Naive thymus-derived CD8-positive, alpha-beta T cell (primary cell): Measurements from ENCODE around the gene TFEB. TPM values are rescaled to one million over a fixed set of nuclear protein-coding genes. Genes with fewer than 3 reads are reported as not detected.
A peak's percentile ranks its signal among the peaks of the same experiment; 100 is the strongest.

Experiments used
- ATAC-seq, 2 donors: fragments of 150-1000 bp; cut with Tn5 transposase in 1 of 2; sonication (Bioruptor Pico), chemical (Tn5 transposase) in 1 of 2; 1 replicate in 1 of 2; 2 replicates in 1 of 2; pipeline ENCODE4 v1.10.0; 2021; ENCODE audit warnings: mild to moderate bottlenecking in 2 of 2, moderate library complexity in 2 of 2
- POLR2A ChIA-PET: fragments of 350-600 bp; sonication (Branson Sonifier 250); formaldehyde crosslinking; loops from one replicate; lab custom pipeline; 2021; ENCODE audit warnings: antibody characterized with exemption; lab: Charles Lee
- DNase-seq, 10 donors: peaks; one replicate each; pipeline versions ENCODE4 v3.0.0 to v3.0.0-alpha.2; 2020 to 2022
- H3K27ac Mint-ChIP-seq, 10 donors: one replicate each; pipeline ENCODE4 v1.8.0; 2020 to 2022; ENCODE audit warnings: mild to moderate bottlenecking in 10 of 10, mixed read lengths in 10 of 10, moderate library complexity in 4 of 10, inconsistent platforms in 1 of 10
- H3K27me3 Mint-ChIP-seq, 5 donors: one replicate each; pipeline ENCODE4 v1.8.0; 2021 to 2022; ENCODE audit warnings: mixed read lengths in 5 of 5
- H3K36me3 Mint-ChIP-seq, 3 donors: one replicate each; pipeline ENCODE4 v1.8.0; 2020 to 2022; ENCODE audit warnings: mixed read lengths in 3 of 3, mild to moderate bottlenecking in 2 of 3, inconsistent platforms in 1 of 3
- H3K4me1 Mint-ChIP-seq, 4 donors: one replicate each; pipeline ENCODE4 v1.8.0; 2021 to 2022; ENCODE audit warnings: mixed read lengths in 4 of 4
- H3K4me3 Mint-ChIP-seq, 10 donors: one replicate each; pipeline ENCODE4 v1.8.0; 2020 to 2022; ENCODE audit warnings: mild to moderate bottlenecking in 10 of 10, mixed read lengths in 10 of 10, moderate library complexity in 6 of 10, inconsistent platforms in 1 of 10
- H3K9me3 Mint-ChIP-seq, 9 donors: one replicate each; pipeline ENCODE4 v1.8.0; 2020 to 2022; ENCODE audit warnings: mixed read lengths in 9 of 9, mild to moderate bottlenecking in 3 of 9, inconsistent platforms in 1 of 9, moderate library complexity in 1 of 9
- polyA plus RNA-seq, 3 donors: library from polyadenylated mRNA; unstranded; fragments of 300-500 nt; fragmentation: Illumina TruSeq; gene quantifications; one replicate each; pipeline ENCODE4 v1.2.3, GENCODE V29; 2021
- total RNA-seq, 8 experiments: library from RNA in 2 of 8; stranded (reverse) in 2 of 8; gene quantifications; one replicate each; pipeline ENCODE4 v1.2.3 and lab custom pipeline; 2021 to 2026

TFEB gene
- 10 to 100 TPM in 1 of 2 experiments, 1 to 10 TPM in 1; 9.2 to 10.8 TPM for total RNA-seq
- polyA plus RNA-seq, result 1 to 10 TPM; 2.6 to 9.4 (median 6.1) TPM
- total RNA-seq (lab: John Stamatoyannopoulos, UW), result 5.7 to 24.6 (median 10.4) reads per million in 6 experiments

DNA sequence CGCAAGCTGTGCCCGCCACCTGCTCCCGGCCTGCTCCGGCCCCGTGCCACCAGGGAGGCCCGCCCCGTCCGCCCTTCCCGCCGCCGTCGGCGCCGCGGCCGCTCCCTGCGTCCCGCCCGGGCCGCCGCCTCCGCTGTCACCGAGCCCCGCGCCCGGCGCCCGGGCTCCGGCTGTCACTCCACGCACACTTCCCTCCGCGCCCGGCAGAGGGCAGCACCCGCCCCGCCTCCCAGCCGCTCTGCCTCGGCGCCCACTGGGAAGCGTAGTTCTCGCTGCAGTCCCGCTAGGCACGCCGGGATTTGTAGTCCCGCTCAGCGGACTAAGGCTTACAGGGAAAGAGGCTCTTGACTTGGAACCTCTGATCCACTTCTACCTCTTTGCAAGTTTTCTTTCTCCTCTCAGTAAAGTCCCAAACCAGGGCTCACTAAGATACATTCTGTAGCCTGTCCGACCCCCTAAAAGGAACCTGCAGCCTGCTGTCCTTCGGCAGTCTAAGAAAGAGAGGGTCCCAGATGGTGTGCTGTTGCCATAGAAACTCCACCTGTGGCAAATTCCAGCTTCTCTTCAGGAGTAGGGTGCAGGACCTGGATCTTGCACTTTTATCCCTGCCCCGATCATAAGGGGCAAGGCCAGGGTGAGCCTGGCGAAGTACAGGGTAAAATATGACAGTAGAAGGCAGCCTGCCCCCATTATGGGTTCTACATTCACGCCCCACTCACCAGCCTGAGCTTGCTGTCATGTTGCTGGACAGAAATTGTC is at the start of gene TFEB:
TFEB (minus strand) TSS at position 182 of the 759 bp plus-strand sequence. CDS start 44,395 bp downstream, outside the sequence.
- H3K27me3 Mint-ChIP-seq, result no peaks in the 10 kb centered on the region
- POLR2A ChIA-PET, result interaction anchor here (1.2 to 3.2 kb wide), 4 partner anchors 11 to 1010 kb away, joined by 4 to 26 read pairs (median 4); partner anchors contain the start of genes TAF8, TBCC and TOMM6
- peaks cover 8 to 36% (median 34%) of the 10 kb centered on the region in 4 donors for H3K4me1 Mint-ChIP-seq
- peak within 1 kb of the TSS in 8 of 10 donors; percentile 15 to 90 (median 74) for H3K27ac Mint-ChIP-seq
- DNase-seq (peak; percentile 85 to 96 (median 93)), ATAC-seq (peak; percentile 66 to 67)
- no peaks in the 10 kb centered on the region for H3K36me3 Mint-ChIP-seq
- H3K9me3 Mint-ChIP-seq, result no peaks in the 10 kb centered on the region
- H3K4me3 Mint-ChIP-seq, result peak within 1 kb of the TSS; percentile 33 to 92 (median 80)

GRCh38 chr6:41784581-41785171 is 49.3 kb upstream of the TFEB start:
- peaks cover 0 to 11% (median 0%) of the 10 kb centered on the region in 5 donors for H3K27me3 Mint-ChIP-seq
- peak overlapping the region in 8 of 10 donors; percentile 26 to 93 (median 58) for H3K4me3 Mint-ChIP-seq
- H3K9me3 Mint-ChIP-seq, result no peaks in the 10 kb centered on the region
- DNase-seq (no peak), ATAC-seq (no peak)
- POLR2A ChIA-PET, result interaction anchor here (1.0 to 4.5 kb wide), 7 partner anchors 13 to 263 kb away, joined by 3 to 102 read pairs (median 4); partner anchors contain the start of genes BYSL, MED20 and TAF8
- peaks cover 0 to 8% (median 0%) of the 10 kb centered on the region in 3 donors for H3K36me3 Mint-ChIP-seq
- peaks cover 3 to 30% (median 24%) of the 10 kb centered on the region in 4 donors for H3K4me1 Mint-ChIP-seq
- H3K27ac Mint-ChIP-seq, result no peak overlapping the region

- no peak for DNase-seq
- H3K36me3 Mint-ChIP-seq, result peaks cover 0 to 2% (median 0%) of the 10 kb centered on the region in 3 donors
- H3K27me3 Mint-ChIP-seq, result peaks cover 0 to 11% (median 0%) of the 10 kb centered on the region in 5 donors
- H3K27ac Mint-ChIP-seq, result peak overlapping the region in 1 of 10 donors; percentile 16
- ATAC-seq, result no peak
- POLR2A ChIA-PET, result interaction anchor here (0.5 to 1.1 kb wide), 3 partner anchors 83 to 260 kb away, joined by 3 to 6 read pairs (median 3); no protein-coding TSS in a partner anchor
- H3K4me3 Mint-ChIP-seq, result peak overlapping the region in 2 of 10 donors; percentile 4 to 28
- peaks cover 8 to 32% (median 26%) of the 10 kb centered on the region in 4 donors for H3K4me1 Mint-ChIP-seq
- no peaks in the 10 kb centered on the region for H3K9me3 Mint-ChIP-seq
Observed at GRCh38 chr6:41783106-41783780, 47.8 kb upstream of the TFEB start.

DNA sequence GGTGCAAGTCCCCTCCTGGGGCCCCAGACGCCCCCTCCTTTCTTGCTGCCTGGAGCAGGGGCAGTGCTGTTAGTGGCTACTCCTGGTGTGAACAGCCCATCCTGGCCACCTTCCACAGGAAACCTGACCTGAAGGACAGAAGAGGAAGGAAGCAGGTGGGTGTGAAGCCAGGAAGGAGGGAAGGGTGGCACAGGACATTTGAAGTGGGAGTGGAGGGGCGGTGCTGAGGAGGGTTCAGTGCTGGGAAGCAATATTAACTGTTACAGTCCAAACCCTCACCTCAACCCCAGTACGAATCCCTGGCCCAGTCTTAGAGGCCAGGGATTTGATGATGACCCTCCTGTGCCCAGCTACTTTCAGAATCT is 45.9 kb upstream of the TFEB start:
- peak overlapping the region in 1 of 10 donors; percentile 80 for H3K27ac Mint-ChIP-seq
- POLR2A ChIA-PET, result interaction anchor here (0.6 to 1.5 kb wide), 6 partner anchors 8 to 421 kb away, joined by 3 read pairs; no protein-coding TSS in a partner anchor
- peaks cover 8 to 32% (median 27%) of the 10 kb centered on the region in 4 donors for H3K4me1 Mint-ChIP-seq
- peak overlapping the region; percentile 36 to 91 (median 72) for H3K4me3 Mint-ChIP-seq
- ATAC-seq, result no peak
- no peak for DNase-seq
- no peaks in the 10 kb centered on the region for H3K9me3 Mint-ChIP-seq
- H3K36me3 Mint-ChIP-seq, result peaks cover 0 to 14% (median 0%) of the 10 kb centered on the region in 3 donors
- peaks cover 0 to 11% (median 0%) of the 10 kb centered on the region in 5 donors for H3K27me3 Mint-ChIP-seq

- Mint-ChIP-seq H3K36me3 (peaks cover 0 to 14% (median 0%) of the 10 kb centered on the region in 3 donors), H3K27me3 (peaks cover 0 to 11% (median 0%) of the 10 kb centered on the region in 5 donors), H3K27ac (peak within 1 kb of the TSS in 7 of 10 donors; percentile 10 to 83 (median 65)), H3K4me1 (peaks cover 8 to 32% (median 24%) of the 10 kb centered on the region in 4 donors), H3K9me3 (no peaks in the 10 kb centered on the region), H3K4me3 (peak within 1 kb of the TSS; percentile 87 to 97 (median 90))
- POLR2A ChIA-PET, result interaction anchor here (1.0 to 1.5 kb wide), 5 partner anchors 9 to 434 kb away, joined by 3 read pairs; no protein-coding TSS in a partner anchor
- ATAC-seq (peak in 1 of 2 donors; percentile 3), DNase-seq (peak in 1 of 10 donors; percentile 26)
Observed at GRCh38 chr6:41780551-41781365, 45.4 kb upstream of the TFEB start, which contains the start of gene PRICKLE4. Gene PRICKLE4 (plus strand): TSS chr6:41780782. CDS start chr6:41783474, 2,692 bp downstream.

GRCh38 chr6:41779788-41780550 is 44.6 kb upstream of the TFEB start, which contains the start of gene FRS3:
Gene FRS3 (minus strand): TSS chr6:41779900. CDS start chr6:41776987, 2,913 bp downstream.
- H3K27ac Mint-ChIP-seq, result peak within 1 kb of the TSS in 9 of 10 donors; percentile 58 to 88 (median 83)
- peaks cover 0 to 11% (median 0%) of the 10 kb centered on the region in 5 donors for H3K27me3 Mint-ChIP-seq
- ATAC-seq, result peak; percentile 94 to 98
- H3K36me3 Mint-ChIP-seq, result peaks cover 0 to 19% (median 0%) of the 10 kb centered on the region in 3 donors
- peak within 1 kb of the TSS; percentile 88 to 97 (median 92) for H3K4me3 Mint-ChIP-seq
- POLR2A ChIA-PET, result interaction anchor here (0.7 to 1.5 kb wide), 4 partner anchors 10 to 435 kb away, joined by 3 read pairs; no protein-coding TSS in a partner anchor
- no peaks in the 10 kb centered on the region for H3K9me3 Mint-ChIP-seq
- DNase-seq, result peak; percentile 95 to 100 (median 99)
- peaks cover 8 to 32% (median 24%) of the 10 kb centered on the region in 4 donors for H3K4me1 Mint-ChIP-seq

- POLR2A ChIA-PET, result interaction anchor here (0.7 kb wide), 1 partner anchor 45 kb away, joined by 3 read pairs; no protein-coding TSS in a partner anchor
- no peak for ATAC-seq
- Mint-ChIP-seq H3K27me3 (peaks cover 0 to 11% (median 0%) of the 10 kb centered on the region in 5 donors), H3K9me3 (no peaks in the 10 kb centered on the region), H3K36me3 (peaks cover 0 to 25% (median 0%) of the 10 kb centered on the region in 3 donors), H3K27ac (peak overlapping the region in 8 of 10 donors; percentile 33 to 88 (median 72)), H3K4me3 (peak overlapping the region; percentile 80 to 94 (median 90)), H3K4me1 (peaks cover 8 to 29% (median 22%) of the 10 kb centered on the region in 4 donors)
- DNase-seq, result no peak
Observed at GRCh38 chr6:41779336-41779735, 43.9 kb upstream of the TFEB start.

DNA sequence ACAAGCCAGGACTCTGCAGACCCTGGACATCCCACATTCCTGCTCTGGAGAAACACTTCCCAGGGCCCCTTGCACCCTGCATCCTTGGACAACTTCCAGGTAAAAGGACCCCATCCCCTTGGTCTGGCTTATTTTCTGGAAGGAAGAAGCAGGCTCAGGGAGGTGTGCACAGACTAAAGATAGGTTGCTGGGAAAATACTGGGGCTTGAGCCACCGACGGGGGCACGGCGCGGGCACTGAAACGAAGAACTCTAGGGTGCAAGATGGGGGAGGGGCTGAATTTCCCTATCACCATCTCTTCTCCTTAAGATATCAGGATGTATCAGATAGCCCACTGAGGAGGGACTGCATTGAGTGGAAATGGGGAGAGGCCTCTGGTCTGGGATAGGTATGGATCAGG is 43.5 kb upstream of the TFEB start:
- Mint-ChIP-seq H3K4me3 (peak overlapping the region; percentile 80 to 94 (median 90)), H3K9me3 (no peaks in the 10 kb centered on the region), H3K36me3 (peaks cover 0 to 29% (median 0%) of the 10 kb centered on the region in 3 donors), H3K27ac (peak overlapping the region in 8 of 10 donors; percentile 44 to 88 (median 82)), H3K27me3 (peaks cover 0 to 11% (median 0%) of the 10 kb centered on the region in 5 donors), H3K4me1 (peaks cover 10 to 25% (median 21%) of the 10 kb centered on the region in 4 donors)
- ATAC-seq (no peak), DNase-seq (no peak)
- POLR2A ChIA-PET, result interaction anchor here (1.4 kb wide), 1 partner anchor 8 kb away, joined by 5 read pairs; the partner anchor contains the start of gene TOMM6

DNA sequence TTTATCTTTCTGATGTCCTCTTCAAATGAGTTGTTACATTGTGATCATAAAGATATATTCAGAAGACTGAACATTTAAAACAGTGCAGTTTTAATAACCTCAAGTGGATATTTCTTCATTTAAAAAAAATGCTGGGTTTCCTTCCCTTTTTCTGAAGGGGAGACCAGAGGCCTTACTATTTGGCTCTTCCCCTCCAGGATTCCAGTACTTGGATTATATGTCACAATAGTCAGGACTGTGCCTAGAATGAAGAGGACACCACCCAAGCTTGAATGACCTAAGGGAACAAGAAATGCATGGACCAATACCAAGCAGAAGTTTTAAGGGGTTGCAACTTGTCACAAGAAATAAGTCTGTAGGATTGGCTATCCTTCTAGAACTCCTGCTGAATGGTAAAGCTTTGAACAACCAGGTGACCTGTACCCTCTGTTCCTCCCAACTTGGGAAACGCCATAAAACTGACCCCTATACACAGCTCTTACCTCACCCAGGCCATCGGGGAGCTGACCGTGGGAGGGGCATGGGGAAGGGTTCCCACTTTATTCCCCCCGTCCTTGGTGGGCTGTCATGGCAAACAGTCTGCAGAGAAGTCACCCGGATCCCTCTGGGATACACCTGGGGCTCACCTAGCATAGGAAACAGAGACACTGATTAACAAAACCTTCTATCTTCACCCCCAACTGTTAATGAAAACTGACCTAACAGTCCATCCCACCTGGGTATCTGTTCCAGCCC is 42.3 kb upstream of the TFEB start:
- Mint-ChIP-seq H3K4me3 (peak overlapping the region in 4 of 10 donors; percentile 27 to 93 (median 76)), H3K27ac (no peak overlapping the region), H3K27me3 (peaks cover 0 to 11% (median 0%) of the 10 kb centered on the region in 5 donors), H3K36me3 (peaks cover 0 to 35% (median under 1%) of the 10 kb centered on the region in 3 donors), H3K4me1 (peaks cover 10 to 25% (median 21%) of the 10 kb centered on the region in 4 donors), H3K9me3 (no peaks in the 10 kb centered on the region)
- POLR2A ChIA-PET, result interaction anchor here (1.4 kb wide), 1 partner anchor 9 kb away, joined by 5 read pairs; the partner anchor contains the start of gene TOMM6
- DNase-seq (no peak), ATAC-seq (no peak)
